CD14-positive monocyte (primary cell): ENCODE results near the gene TRUB2. TPM values are rescaled to one million over a fixed set of nuclear protein-coding genes. Genes with fewer than 3 reads are reported as not detected.

Experiments used
- DNase-seq, 3 donors: peaks; one replicate each; pipeline ENCODE4 v3.0.0-alpha.2; 2011 to 2022
- H2AFZ ChIP-seq: 2 replicates; pipeline ENCODE4 v1.6.0; 2012; ENCODE audit warnings: mild to moderate bottlenecking, low read depth, low read length, inconsistent platforms; ENCODE audit not compliant: insufficient read depth, poor library complexity, severe bottlenecking
- H3K27ac ChIP-seq, 2 donors: 1 replicate in 1 of 2; 2 replicates in 1 of 2; pipeline ENCODE4 v1.5.1; 2012 to 2013; ENCODE audit warnings: low read length in 2 of 2, control low read depth in 1 of 2, inconsistent platforms in 1 of 2, low read depth in 1 of 2, mild to moderate bottlenecking in 1 of 2
- H3K27me3 ChIP-seq, 2 donors: one replicate each; pipeline versions ENCODE4 v1.6.0 to v1.6.1; 2011 to 2013; ENCODE audit warnings: low read length in 2 of 2; ENCODE audit not compliant: control insufficient read depth in 2 of 2, insufficient read depth in 2 of 2
- H3K36me3 ChIP-seq, 2 donors: replicated peaks in 1 of 2; 1 replicate in 1 of 2; 2 replicates in 1 of 2; pipeline versions ENCODE4 v1.5.1 to v1.6.1; 2012 to 2013; ENCODE audit warnings: low read length in 2 of 2, control low read depth in 1 of 2, inconsistent platforms in 1 of 2, mild to moderate bottlenecking in 1 of 2; ENCODE audit not compliant: insufficient read depth in 2 of 2, control insufficient read depth in 1 of 2
- H3K4me1 ChIP-seq, 2 donors: 1 replicate in 1 of 2; 2 replicates in 1 of 2; pipeline versions ENCODE4 v1.5.1 to v1.6.1; 2012 to 2013; ENCODE audit warnings: low read length in 2 of 2, control low read depth in 1 of 2, inconsistent platforms in 1 of 2, mild to moderate bottlenecking in 1 of 2, moderate library complexity in 1 of 2; ENCODE audit not compliant: insufficient read depth in 2 of 2, control insufficient read depth in 1 of 2
- H3K4me2 ChIP-seq: replicated peaks from 2 replicates; pipeline ENCODE3; 2012; ENCODE audit warnings: low read length, moderate library complexity, mild to moderate bottlenecking; ENCODE audit not compliant: poor library complexity, severe bottlenecking; ENCODE audit errors: extremely low read depth
- H3K4me3 ChIP-seq, 3 experiments: fragments of 200-600 bp in 1 of 3; sonication (generic) in 1 of 3; replicated peaks in 1 of 3; 1 replicate in 2 of 3; 2 replicates in 1 of 3; pipeline ENCODE4 v1.5.1; 2011 to 2013; ENCODE audit warnings: low read length in 3 of 3, mild to moderate bottlenecking in 3 of 3, control low read depth in 2 of 3, low read depth in 2 of 3, inconsistent platforms in 1 of 3, moderate library complexity in 1 of 3
- H3K79me2 ChIP-seq: 2 replicates; pipeline ENCODE4 v1.6.0; 2012; ENCODE audit warnings: mild to moderate bottlenecking, control low read depth, inconsistent platforms, low read length, moderate library complexity; ENCODE audit not compliant: insufficient read depth
- H3K9ac ChIP-seq: 2 replicates; pipeline ENCODE4 v1.6.0; 2017; ENCODE audit warnings: low read length, mild to moderate bottlenecking; ENCODE audit not compliant: insufficient read depth, poor library complexity, severe bottlenecking
- H3K9me3 ChIP-seq, 2 donors: replicated peaks in 1 of 2; 1 replicate in 1 of 2; 2 replicates in 1 of 2; pipeline versions ENCODE4 v1.5.1 to v1.6.1; 2012 to 2013; ENCODE audit warnings: low read length in 2 of 2, control low read depth in 1 of 2; ENCODE audit not compliant: control insufficient read depth in 1 of 2, insufficient read depth in 1 of 2
- H4K20me1 ChIP-seq: 2 replicates; pipeline ENCODE4 v1.6.0; 2012; ENCODE audit warnings: mild to moderate bottlenecking, low read length, control low read depth, moderate library complexity; ENCODE audit not compliant: insufficient read depth
- H3K27ac Mint-ChIP-seq, 7 donors: one replicate each; pipeline ENCODE4 v1.8.0; 2020; ENCODE audit warnings: mild to moderate bottlenecking in 7 of 7, mixed read lengths in 7 of 7, moderate library complexity in 6 of 7, inconsistent platforms in 2 of 7
- H3K27me3 Mint-ChIP-seq, 3 donors: one replicate each; pipeline ENCODE4 v1.8.0; 2021 to 2022; ENCODE audit warnings: low read depth in 3 of 3, mild to moderate bottlenecking in 3 of 3, mixed read lengths in 3 of 3, moderate library complexity in 3 of 3, inconsistent platforms in 1 of 3
- H3K36me3 Mint-ChIP-seq, 2 donors: one replicate each; pipeline ENCODE4 v1.8.0; 2020; ENCODE audit warnings: mixed read lengths in 2 of 2, inconsistent platforms in 1 of 2, mild to moderate bottlenecking in 1 of 2
- H3K4me1 Mint-ChIP-seq: one replicate; pipeline ENCODE4 v1.8.0; 2020; ENCODE audit warnings: mild to moderate bottlenecking, mixed read lengths
- H3K4me3 Mint-ChIP-seq, 2 donors: one replicate each; pipeline ENCODE4 v1.8.0; 2020; ENCODE audit warnings: mild to moderate bottlenecking in 2 of 2, mixed read lengths in 2 of 2, moderate library complexity in 1 of 2
- H3K9me3 Mint-ChIP-seq, 7 donors: one replicate each; pipeline ENCODE4 v1.8.0; 2020 to 2022; ENCODE audit warnings: mixed read lengths in 7 of 7, mild to moderate bottlenecking in 6 of 7, moderate library complexity in 6 of 7, inconsistent platforms in 2 of 7
- CTCF ChIP-seq: fragments of 200-600 bp; IDR thresholded peaks from one replicate; pipeline ENCODE4 v1.8.0; 2022; ENCODE audit warnings: antibody characterized with exemption, mild to moderate bottlenecking
- WGBS: methylation state at CpG from one replicate; pipeline ENCODE4 v1.1.5; 2013; ENCODE audit warnings: missing lambda C conversion rate; ENCODE audit not compliant: insufficient coverage; 5-methylcytosine and 5-hydroxymethylcytosine counted together
- intact Hi-C, 2 donors: fragments of 100-400 bp; cut with micrococcal nuclease; formaldehyde crosslinking; loops; one replicate each; pipeline versions ENCODE4 v1.15.0 to v1.15.1; 2023
- polyA plus RNA-seq, 3 donors: library from polyadenylated mRNA; depleted of rRNA in 1 of 3; unstranded in 2 of 3; stranded (reverse) in 1 of 3; fragments of 300-500 nt in 2 of 3; fragments of >200 nt in 1 of 3; fragmentation: Illumina TruSeq in 2 of 3; gene quantifications; 1 replicate in 2 of 3; 2 replicates in 1 of 3; pipeline ENCODE4 v1.2.3, GENCODE V29; 2012 to 2021

The TRUB2 gene
- polyA plus RNA-seq, 3 donors: 5.9 to 17.0 (median 13.5) TPM

- Histone ChIP-seq H3K36me3 (peaks cover 51 to 71% of the 10 kb centered on the region in 2 donors), H3K27me3 (no peaks in the 10 kb centered on the region), H3K27ac (no peak overlapping the region), H3K9me3 (no peaks in the 10 kb centered on the region), H3K4me2 (no peak overlapping the region), H4K20me1 (no peaks in the 10 kb centered on the region), H3K4me1 (no peaks in the 10 kb centered on the region), H3K9ac (no peak overlapping the region), H3K4me3 (no peak overlapping the region), H2AFZ (no peak overlapping the region), H3K79me2 (no peaks in the 10 kb centered on the region)
- TF ChIP-seq CTCF: no peak
- DNase-seq: no peak
- Mint-ChIP-seq H3K9me3 (no peaks in the 10 kb centered on the region), H3K4me1 (no peaks in the 10 kb centered on the region), H3K27me3 (no peaks in the 10 kb centered on the region), H3K4me3 (no peak overlapping the region), H3K27ac (no peak overlapping the region), H3K36me3 (peaks cover 60 to 87% of the 10 kb centered on the region in 2 donors)
- WGBS: 93% methylated on average over 4 of the region's 6 CpGs
- intact Hi-C loops: no loop called here
Measured at GRCh38 chr9:128349772-128350171, 27.5 kb upstream of the TRUB2 start.

GRCh38 chr9:128349125-128349524 lies 26.9 kb upstream of the TRUB2 start:
- TF ChIP-seq CTCF: no peak
- Mint-ChIP-seq H3K9me3 (no peaks in the 10 kb centered on the region), H3K36me3 (peaks cover 63 to 86% of the 10 kb centered on the region in 2 donors), H3K27me3 (no peaks in the 10 kb centered on the region), H3K4me3 (no peak overlapping the region), H3K4me1 (no peaks in the 10 kb centered on the region), H3K27ac (peak overlapping the region in 1 of 7 donors; percentile 50)
- Histone ChIP-seq H3K9ac (no peak overlapping the region), H2AFZ (no peak overlapping the region), H4K20me1 (no peaks in the 10 kb centered on the region), H3K9me3 (no peaks in the 10 kb centered on the region), H3K36me3 (peaks cover 50 to 73% of the 10 kb centered on the region in 2 donors), H3K4me3 (no peak overlapping the region), H3K79me2 (no peaks in the 10 kb centered on the region), H3K27me3 (no peaks in the 10 kb centered on the region), H3K4me1 (no peaks in the 10 kb centered on the region), H3K27ac (no peak overlapping the region), H3K4me2 (no peak overlapping the region)
- WGBS: 93% methylated on average over 2 of the region's 2 CpGs
- DNase-seq: no peak
- intact Hi-C loops: no loop called here
